Measurements from ENCODE around the gene CD82.

DNA sequence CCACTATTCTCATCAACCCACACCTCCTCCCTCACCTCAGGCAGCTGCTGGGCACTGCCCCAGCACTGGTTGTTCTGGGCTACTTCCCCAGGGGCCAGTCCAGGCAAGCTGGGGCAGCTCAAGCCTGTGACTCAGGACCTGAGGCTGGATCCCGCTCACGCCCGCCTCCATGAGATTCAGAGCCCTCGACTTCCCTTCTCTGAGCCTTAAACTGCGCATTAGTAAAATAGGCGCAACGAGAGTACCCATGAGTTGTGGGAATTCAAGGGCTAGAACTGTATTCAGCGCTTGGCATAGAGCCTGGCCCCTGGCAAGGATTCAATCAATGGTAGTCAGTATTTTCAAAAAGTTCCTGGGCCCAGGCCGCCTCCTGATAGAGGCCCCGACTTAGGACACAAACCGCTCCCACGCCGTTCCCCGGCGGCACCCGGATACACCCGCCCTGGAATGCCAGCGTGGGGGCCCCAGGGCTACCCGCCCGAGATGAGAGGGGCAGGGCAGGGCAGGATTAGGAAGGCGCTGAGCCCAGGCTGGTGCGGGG lies 723 bp upstream of the CD82 start:
- TF ChIP-seq, protein P1, sequence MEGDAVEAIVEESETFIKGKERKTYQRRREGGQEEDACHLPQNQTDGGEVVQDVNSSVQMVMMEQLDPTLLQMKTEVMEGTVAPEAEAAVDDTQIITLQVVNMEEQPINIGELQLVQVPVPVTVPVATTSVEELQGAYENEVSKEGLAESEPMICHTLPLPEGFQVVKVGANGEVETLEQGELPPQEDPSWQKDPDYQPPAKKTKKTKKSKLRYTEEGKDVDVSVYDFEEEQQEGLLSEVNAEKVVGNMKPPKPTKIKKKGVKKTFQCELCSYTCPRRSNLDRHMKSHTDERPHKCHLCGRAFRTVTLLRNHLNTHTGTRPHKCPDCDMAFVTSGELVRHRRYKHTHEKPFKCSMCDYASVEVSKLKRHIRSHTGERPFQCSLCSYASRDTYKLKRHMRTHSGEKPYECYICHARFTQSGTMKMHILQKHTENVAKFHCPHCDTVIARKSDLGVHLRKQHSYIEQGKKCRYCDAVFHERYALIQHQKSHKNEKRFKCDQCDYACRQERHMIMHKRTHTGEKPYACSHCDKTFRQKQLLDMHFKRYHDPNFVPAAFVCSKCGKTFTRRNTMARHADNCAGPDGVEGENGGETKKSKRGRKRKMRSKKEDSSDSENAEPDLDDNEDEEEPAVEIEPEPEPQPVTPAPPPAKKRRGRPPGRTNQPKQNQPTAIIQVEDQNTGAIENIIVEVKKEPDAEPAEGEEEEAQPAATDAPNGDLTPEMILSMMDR (conservative IDR thresholded peaks at IDR 0.05), result no peak
- no peak for TF ChIP-seq ZFX (IDR thresholded peaks at IDR 0.05)
